ENCODE data around the gene ZNF500.

The ZNF500 gene

GRCh38 chr16:4700997-4701743, 65.8 kb downstream of the ZNF500 start:
- DNase-seq, result no peak

GRCh38 chr16:4700380-4700996, 66.5 kb downstream of the ZNF500 start:
- DNase-seq, result no peak

GRCh38 chr16:4699046-4699556, 67.9 kb downstream of the ZNF500 start:
- no peak for DNase-seq

- no peak for DNase-seq
Measured at GRCh38 chr16:4698321-4699045, 68.5 kb downstream of the ZNF500 start.
